Measurements from ENCODE around the gene SMIM35.
"Not testable (repeated sequence)": the region's sequence is repeated elsewhere in the genome, so short reads cannot be mapped to it uniquely, and the experiment has no call there.

Gene SMIM35

DNA sequence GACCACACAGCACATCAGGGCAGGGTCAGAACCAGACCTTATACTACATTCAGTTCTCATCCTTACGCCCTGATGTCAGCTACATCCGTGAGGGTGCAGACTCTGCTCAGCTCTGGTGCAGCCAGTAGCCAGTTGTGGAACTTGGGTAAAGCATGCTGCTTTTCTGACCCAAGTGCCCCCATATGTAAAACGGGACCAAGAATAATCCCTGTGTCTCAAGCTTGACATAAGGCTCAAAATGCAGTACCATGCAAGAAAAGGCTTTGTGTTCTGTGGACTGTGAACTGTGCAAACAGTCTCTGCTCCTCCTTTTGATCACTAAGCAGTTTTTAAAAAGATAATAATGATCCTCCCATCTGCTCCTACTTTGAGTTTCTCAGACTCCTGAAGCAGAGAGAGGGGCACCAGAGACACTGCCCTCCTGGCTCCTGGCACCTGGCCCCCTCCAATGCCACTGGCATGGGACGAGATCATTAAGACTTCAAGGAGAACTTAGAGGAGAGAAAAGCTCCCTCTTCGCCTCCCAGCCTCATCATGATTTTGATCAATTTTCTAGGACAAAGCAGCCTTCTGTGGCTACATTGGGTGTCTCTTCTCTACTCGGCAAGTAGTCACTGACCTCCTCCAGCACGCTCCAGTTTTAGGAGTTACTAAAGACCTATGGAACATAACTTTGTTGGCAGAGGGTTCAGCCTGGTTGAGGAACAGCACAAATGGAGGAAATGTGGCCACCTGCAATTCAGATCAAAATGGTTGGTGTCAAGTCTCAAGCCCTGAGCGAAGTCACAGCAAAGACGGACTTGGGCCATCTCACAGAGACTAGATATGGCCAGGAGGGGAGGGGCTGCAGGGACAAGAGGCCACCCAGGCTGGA, 76.7 kb downstream of the SMIM35 start:
- TF ChIP-seq, protein P1, sequence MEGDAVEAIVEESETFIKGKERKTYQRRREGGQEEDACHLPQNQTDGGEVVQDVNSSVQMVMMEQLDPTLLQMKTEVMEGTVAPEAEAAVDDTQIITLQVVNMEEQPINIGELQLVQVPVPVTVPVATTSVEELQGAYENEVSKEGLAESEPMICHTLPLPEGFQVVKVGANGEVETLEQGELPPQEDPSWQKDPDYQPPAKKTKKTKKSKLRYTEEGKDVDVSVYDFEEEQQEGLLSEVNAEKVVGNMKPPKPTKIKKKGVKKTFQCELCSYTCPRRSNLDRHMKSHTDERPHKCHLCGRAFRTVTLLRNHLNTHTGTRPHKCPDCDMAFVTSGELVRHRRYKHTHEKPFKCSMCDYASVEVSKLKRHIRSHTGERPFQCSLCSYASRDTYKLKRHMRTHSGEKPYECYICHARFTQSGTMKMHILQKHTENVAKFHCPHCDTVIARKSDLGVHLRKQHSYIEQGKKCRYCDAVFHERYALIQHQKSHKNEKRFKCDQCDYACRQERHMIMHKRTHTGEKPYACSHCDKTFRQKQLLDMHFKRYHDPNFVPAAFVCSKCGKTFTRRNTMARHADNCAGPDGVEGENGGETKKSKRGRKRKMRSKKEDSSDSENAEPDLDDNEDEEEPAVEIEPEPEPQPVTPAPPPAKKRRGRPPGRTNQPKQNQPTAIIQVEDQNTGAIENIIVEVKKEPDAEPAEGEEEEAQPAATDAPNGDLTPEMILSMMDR (IDR thresholded peaks at IDR 0.05; ENCODE audit: insufficient read depth, low read length, missing control alignments) = no peak
- ChIA-PET POLR2A (no interaction called here), CTCF (no interaction called here)
- H3K4me3 ChIP-seq (ENCODE audit: low read depth, low read length) = no peak overlapping the region
- no peak for DNase-seq (ENCODE audit: low read depth, low spot score)

DNA sequence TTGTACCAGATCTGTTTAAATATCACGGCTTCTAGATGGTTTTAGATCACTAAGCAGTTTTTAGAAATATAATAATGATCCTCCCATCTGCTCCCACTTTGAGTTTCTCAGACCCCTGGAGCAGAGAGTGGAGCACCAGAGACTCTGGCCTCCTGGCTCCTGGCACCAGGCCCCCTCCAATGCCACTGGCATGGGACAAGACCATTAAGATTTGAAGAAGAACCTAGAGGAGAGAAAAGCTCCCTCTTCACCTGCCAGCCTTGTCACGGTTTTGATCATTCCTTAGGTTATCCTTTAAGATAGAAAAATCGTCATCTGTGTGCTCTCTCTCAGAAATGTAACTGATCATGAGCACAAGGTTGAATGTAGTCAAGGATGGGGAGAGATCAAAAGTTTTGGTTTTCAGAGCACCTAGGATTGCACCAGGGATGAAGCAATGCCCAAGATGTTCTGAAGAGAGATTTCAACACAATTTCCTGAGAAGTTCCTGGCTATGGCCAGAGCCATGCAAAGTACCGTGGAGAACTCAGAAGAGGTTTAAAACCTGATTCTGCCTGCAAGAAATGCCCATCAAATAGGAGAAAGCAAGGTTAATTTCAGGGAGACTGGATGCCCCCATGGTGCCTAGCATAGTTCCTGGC, 78.4 kb downstream of the SMIM35 start:
- CTCF ChIA-PET = no interaction called here
- POLR2A ChIA-PET = no interaction called here
- H3K4me3 ChIP-seq (ENCODE audit: low read depth, low read length) = no peak overlapping the region
- TF ChIP-seq, protein P1 (IDR thresholded peaks at IDR 0.05; ENCODE audit: insufficient read depth, low read length, missing control alignments) = no peak
- no peak for DNase-seq (ENCODE audit: low read depth, low spot score)

DNA sequence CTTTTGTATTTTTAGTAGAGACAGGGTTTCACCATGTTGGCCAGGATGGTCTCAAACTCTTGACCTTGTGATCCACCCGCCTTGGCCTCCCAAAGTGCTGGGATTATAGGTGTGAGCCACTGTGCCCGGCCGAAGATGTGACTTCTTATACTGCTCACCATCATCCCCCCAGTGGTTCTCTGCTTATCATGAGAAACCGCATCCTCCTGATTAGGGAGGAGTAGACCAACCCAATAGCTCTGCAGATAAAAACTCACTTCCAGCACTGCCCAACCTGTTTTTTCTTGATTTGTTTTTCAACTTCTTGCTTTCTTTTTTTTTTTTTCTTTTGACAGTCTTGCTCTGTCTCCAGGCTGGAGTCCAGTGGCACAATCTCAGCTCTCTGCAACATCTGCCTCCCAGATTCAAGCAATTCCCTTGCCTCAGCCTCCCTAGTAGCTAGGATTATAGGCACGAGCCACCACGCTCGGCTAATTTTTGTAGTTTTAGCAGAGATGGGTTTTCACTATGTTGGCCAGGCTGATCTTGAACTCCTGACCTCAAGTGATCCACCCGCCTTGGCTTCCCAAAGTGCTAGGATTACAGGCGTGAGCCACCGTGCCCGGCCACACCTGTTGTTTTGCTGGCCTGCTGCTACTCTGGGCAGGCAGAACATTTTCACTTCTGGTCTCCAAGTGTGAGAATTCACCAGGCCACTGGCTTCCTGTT, 79.0 kb downstream of the SMIM35 start:
- POLR2A ChIA-PET; H3K4me3 ChIP-seq (ENCODE audit: low read depth, low read length); CTCF ChIA-PET; DNase-seq (ENCODE audit: low read depth, low spot score): not testable (repeated sequence)

DNA sequence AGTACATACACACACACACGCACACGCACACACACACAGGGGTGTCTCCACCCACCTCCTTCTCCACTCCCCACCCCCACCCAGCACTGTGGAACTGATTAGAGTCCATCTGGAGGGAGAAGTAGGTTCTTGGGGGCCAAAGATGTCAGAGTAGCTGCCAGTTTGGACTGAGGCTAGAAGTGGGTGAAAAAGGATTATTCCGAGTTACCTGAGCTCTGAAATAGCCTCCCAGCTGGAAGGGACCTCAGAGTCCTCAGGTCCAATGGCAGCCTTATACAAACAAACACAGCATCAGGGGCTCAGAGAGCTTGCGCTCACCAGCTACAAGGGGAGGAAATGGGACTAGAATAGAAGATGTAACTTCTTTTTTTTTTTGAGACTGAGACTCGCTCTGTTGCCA, 79.7 kb downstream of the SMIM35 start:
- TF ChIP-seq, protein P1 (IDR thresholded peaks at IDR 0.05; ENCODE audit: insufficient read depth, low read length, missing control alignments) = no peak
- ChIA-PET POLR2A (no interaction called here), CTCF (no interaction called here)
- DNase-seq (ENCODE audit: low read depth, low spot score) = no peak
- H3K4me3 ChIP-seq (ENCODE audit: low read depth, low read length) = no peak overlapping the region

DNA sequence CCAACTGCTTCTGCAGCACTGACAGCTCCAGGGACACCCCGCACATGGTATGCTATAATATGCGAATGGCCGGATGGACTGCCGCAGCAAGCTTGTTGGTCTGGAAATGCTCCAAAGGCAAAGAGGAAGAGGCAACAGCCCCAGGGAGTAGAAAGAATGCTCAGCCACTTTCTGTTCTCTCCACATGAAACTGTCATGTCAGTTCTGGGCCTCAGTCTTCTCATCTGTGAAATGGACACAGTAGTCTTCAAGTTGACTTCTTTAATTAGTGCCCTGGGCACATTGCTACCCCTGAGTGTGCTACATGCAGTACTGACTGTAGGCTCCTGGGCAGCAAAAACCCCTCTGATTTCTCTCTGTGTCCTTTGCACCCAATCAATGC, 80.6 kb downstream of the SMIM35 start:
- POLR2A ChIA-PET = no interaction called here

DNA sequence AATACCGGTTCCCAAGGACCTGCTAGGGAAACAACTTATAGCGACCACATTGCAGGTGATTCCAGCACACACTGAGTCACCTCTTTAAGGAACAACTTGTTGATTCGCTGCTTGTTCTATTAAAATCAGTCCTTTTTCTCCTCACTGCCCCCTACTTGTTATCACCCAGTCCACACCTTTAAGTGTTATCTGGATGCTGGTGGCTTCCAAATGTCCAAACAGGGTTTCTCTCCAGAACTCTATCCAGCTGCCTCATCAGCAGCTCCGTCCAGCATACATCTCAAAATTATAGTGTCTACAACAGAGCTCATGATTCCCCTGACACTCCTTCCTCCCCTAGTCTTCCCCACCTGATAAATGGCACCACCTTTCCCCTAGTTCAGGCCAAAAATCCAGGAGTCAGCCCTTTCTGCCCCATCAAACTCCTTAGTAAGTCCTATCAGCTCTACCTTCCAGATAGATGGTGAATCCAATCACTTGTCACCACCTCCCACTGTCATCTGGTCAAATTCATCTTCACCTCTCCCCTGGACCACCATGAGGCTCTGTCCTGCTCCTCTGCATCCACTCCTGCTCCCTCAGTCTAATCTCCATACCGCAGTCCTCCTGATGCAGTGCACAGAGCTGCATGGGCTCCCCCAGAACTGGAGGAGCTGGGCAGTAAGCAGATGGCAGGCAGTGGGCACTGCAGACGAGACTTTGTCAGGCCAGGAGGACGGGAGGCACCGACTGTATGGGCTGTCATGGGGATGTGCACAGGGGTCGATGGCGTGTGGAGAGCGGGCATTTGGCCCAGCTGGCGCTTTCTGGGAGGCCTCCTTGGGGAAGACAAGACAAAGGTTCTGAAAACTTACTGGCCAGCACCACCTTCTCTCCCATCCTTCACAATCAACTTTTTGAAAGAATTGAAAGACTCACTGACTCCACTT, 81.3 kb downstream of the SMIM35 start:
- ChIA-PET CTCF (no interaction called here), POLR2A (no interaction called here)

More for the DNA sequence above, 80.6 kb downstream of the SMIM35 start:
- TF ChIP-seq, protein P1 (IDR thresholded peaks at IDR 0.05; ENCODE audit: insufficient read depth, low read length, missing control alignments) = no peak
- DNase-seq (ENCODE audit: low read depth, low spot score) = no peak
- no peak overlapping the region for H3K4me3 ChIP-seq (ENCODE audit: low read depth, low read length)
- CTCF ChIA-PET = no interaction called here

More for the DNA sequence above, 81.3 kb downstream of the SMIM35 start:
- no peak overlapping the region for H3K4me3 ChIP-seq (ENCODE audit: low read depth, low read length)
- no peak for DNase-seq (ENCODE audit: low read depth, low spot score)
- TF ChIP-seq, protein P1 (IDR thresholded peaks at IDR 0.05; ENCODE audit: insufficient read depth, low read length, missing control alignments) = no peak
